GM21447 (cell line): ENCODE measurements around the gene C4B.
"Not testable (repeated sequence)": the region's sequence is repeated elsewhere in the genome, so short reads cannot be mapped to it uniquely, and the experiment has no call there.

Experiments
- ATAC-seq: cut with Tn5 transposase; IDR thresholded peaks from one replicate; pipeline ENCODE4 v1.9.1; 2021; ENCODE audit not compliant: unreplicated experiment

Gene C4B

DNA sequence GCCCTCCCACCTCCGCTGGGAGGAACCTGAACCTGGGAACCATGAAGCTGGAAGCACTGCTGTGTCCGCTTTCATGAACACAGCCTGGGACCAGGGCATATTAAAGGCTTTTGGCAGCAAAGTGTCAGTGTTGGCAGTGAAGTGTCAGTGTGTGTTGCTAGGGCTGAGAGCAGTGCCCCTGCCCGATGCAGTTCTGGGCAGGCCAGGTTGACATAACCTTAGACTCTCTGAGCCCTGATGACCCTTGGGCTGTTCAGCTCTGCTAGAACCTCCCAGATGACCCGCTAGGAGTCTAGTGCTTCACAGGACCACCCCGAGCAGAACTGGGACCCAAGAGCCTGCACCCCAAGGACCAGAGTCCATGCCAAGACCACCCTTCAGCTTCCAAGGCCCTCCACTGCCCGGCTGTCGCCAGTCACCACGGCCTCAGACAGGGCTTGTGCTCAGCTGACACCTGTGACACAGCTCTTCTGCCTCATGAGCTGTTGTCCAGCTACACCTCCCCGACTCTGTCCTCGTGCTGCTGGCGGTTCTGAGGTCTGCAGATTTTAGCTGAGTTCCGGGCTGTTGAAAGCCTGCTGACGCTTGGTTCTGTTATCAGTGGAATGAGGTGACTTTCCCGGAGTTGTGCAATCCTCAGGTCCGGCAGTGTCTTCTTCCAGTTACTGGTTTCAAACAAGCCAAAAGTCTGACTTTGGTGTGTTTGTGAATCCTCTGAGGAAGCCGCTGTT, 20.9 kb downstream of the C4B start:
- ATAC-seq, result not testable (repeated sequence)

GRCh38 chr6:32037136-32037535, 22.5 kb downstream of the C4B start:
- ATAC-seq, result not testable (repeated sequence)

DNA sequence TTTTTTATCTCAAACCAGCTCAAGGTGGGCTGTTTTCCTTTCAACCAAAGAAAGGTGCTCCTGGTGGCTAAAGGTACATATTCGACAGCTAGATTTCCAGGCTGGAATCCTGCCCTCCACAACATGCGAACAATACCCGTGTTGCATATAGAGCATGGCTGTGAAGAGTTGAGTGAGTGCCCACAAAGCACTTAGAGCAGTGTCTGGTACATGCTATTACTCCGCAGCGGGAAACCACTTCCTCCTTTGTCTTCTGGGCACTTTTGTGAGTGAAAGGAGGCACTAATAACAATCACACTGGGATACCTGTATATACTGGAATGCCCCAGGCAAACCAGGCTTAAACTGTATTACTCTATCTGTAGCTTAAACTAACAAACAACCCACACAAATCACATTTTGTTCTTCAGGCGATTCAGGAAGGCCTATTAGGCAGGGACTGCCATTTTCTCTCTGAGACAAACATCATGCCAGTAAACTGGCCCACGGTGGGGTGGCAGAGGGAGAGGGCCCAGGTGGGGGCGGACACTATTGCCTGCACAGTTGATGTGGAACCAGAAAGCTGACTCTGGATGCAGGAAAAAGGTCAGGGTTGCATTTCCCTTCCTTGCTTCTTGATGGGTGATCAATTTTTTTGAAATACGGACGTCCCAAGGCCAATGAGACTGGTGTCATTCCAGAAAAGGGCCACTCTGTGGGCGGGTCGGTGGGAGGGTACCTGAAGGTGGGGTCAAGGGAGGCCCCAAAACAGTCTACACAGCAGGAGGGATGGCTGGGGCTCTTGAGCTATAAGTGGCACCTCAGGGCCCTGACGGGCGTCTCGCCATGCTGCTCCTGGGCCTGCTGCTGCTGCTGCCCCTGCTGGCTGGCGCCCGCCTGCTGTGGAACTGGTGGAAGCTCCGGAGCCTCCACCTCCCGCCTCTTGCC, 23.3 kb downstream of the C4B start, which contains the start of gene CYP21A2:
TSS of gene CYP21A2 (plus strand) at position 818 of the 927 bp plus-strand sequence. CDS start at position 826, 8 bp downstream.
- not testable (repeated sequence) for ATAC-seq

GRCh38 chr6:32038878-32039277, 24.3 kb downstream of the C4B start:
- not testable (repeated sequence) for ATAC-seq

DNA sequence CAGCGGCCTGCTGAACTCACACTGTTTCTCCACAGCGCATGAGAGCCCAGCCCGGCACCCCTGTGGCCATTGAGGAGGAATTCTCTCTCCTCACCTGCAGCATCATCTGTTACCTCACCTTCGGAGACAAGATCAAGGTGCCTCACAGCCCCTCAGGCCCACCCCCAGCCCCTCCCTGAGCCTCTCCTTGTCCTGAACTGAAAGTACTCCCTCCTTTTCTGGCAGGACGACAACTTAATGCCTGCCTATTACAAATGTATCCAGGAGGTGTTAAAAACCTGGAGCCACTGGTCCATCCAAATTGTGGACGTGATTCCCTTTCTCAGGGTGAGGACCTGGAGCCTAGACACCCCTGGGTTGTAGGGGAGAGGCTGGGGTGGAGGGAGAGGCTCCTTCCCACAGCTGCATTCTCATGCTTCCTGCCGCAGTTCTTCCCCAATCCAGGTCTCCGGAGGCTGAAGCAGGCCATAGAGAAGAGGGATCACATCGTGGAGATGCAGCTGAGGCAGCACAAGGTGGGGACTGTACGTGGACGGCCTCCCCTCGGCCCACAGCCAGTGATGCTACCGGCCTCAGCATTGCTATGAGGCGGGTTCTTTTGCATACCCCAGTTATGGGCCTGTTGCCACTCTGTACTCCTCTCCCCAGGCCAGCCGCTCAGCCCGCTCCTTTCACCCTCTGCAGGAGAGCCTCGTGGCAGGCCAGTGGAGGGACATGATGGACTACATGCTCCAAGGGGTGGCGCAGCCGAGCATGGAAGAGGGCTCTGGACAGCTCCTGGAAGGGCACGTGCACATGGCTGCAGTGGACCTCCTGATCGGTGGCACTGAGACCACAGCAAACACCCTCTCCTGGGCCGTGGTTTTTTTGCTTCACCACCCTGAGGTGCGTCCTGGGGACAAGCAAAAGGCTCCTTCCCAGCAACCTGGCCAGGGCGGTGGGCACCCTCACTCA, 25.0 kb downstream of the C4B start:
- ATAC-seq, result not testable (repeated sequence)

- not testable (repeated sequence) for ATAC-seq
Observed at GRCh38 chr6:32040299-32041049, 25.9 kb downstream of the C4B start.

DNA sequence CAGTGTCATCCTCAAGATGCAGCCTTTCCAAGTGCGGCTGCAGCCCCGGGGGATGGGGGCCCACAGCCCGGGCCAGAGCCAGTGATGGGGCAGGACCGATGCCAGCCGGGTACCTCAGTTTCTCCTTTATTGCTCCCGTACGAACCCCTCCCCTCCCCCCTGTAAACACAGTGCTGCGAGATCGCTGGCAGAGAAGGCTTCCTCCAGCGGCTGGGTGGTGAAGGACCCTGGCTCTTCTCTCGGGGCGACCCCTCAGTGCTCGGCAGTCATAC, 26.4 kb downstream of the C4B start:
- not testable (repeated sequence) for ATAC-seq

DNA sequence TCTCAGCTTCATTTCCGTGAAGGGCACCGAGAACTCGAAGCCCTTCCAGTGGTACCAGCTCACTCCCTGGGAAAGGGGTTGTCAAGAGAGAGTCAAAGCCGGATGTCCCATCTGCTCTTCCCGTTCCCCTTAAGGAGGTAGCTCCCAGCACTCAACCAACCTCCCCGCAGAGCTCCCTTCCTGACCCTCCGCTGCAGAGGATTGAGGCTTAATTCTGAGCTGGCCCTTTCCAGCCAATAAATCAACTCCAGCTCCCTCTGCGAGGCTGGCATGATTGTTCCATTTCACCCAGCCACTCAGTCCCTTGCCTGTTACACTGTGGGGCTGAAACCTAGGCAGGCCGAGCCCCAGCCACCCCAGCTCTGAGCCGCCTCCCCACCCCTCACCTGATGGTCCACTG, 26.8 kb downstream of the C4B start:
- not testable (repeated sequence) for ATAC-seq

DNA sequence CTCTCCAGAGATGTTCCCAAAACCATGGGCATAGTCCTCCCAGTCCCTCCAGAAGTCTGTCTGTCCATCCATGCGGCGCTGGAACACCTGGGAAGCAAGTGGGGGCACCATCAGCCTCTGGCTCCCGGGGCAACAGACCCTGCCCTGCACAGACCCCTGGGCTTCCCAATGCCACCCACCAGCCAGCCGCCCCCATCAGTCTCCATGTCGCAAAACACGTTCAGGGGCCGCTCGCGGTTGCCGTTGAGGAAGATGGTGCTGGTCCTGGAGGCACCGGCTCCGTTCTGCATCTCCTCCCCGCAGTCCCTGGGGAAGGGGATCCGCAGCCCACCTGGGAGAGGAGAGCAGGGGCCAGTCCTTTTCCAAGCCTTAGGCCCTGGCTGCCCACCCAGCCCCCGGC, 27.7 kb downstream of the C4B start:
- ATAC-seq, result not testable (repeated sequence)

GRCh38 chr6:32043589-32044380, 29.2 kb downstream of the C4B start:
- not testable (repeated sequence) for ATAC-seq

DNA sequence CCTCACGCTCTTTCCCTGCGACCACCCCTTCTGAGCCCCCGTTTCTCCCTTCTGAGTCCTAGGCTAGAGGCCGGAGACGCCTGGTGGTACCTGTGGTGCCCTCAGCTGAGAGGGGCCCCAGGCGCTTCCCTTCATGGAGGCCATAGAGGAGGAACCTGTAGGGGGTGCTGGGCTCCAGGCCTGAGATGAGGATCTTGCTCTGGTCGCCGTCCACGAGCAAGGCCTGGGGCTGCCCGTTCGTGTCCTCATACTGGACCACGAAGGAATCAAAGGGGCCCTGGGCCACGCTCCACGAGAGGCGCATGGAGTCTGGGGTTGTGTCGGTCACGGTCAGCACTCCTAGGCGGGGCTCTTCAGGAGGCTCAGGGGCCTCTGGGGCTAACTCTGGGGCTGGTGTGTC, 30.3 kb downstream of the C4B start:
- not testable (repeated sequence) for ATAC-seq

GRCh38 chr6:32045811-32046449, 31.3 kb downstream of the C4B start:
- no peak for ATAC-seq

- ATAC-seq, result no peak
Observed at GRCh38 chr6:32046450-32047083, 32.0 kb downstream of the C4B start.

- no peak for ATAC-seq
Observed at GRCh38 chr6:32047084-32047478, 32.5 kb downstream of the C4B start.

GRCh38 chr6:32047539-32047854, 32.9 kb downstream of the C4B start:
- no peak for ATAC-seq

- no peak for ATAC-seq
Observed at GRCh38 chr6:32047855-32048766, 33.5 kb downstream of the C4B start.

GRCh38 chr6:32049149-32049548, 34.6 kb downstream of the C4B start:
- ATAC-seq, result not testable (repeated sequence)

DNA sequence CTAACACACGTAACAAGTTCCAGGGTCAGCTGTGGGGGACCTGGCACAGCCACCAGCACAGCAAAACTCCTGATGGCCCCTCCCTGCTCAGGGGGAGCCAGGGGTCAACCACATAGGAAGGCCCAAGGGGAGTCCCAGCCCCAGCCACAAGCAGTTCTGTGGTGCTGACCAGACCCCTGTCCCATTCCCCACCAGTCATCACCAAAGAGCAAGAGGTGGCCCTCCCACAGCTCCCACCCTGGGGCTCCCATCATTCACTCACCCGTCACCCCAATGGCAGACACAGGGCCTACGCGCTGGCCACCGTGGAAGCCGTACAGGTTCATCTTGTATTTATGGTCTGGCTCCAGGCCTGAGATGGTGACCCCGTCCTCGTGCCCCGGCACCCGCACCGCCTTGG, 35.1 kb downstream of the C4B start:
- not testable (repeated sequence) for ATAC-seq
